Stimulated activated CD4-positive, alpha-beta T cell treated with anti-CD3 and anti-CD28 coated beads, Interleukin-4, amount 100 ng/mL, for 1 hour (primary cell): Measurements from ENCODE around the gene FAM181A.

Source experiments
- DNase-seq: peaks from one replicate; pipeline ENCODE4 v3.0.0-alpha.2; 2020

The FAM181A gene

GRCh38 chr14:93926873-93927799 lies at the start of gene FAM181A:
Gene FAM181A, plus strand, starts transcription at chr14:93927344. Its CDS starts 942 bp downstream, at chr14:93928286.
- DNase-seq: no peak

- DNase-seq: no peak
These were observed 48.9 kb upstream of the FAM181A start for GRCh38 chr14:93878212-93878611.

- DNase-seq: no peak
These were observed 48.3 kb upstream of the FAM181A start for GRCh38 chr14:93878871-93879270.

GRCh38 chr14:93879362-93879983 lies 47.7 kb upstream of the FAM181A start:
- DNase-seq: no peak

- no peak for DNase-seq
These were observed 46.9 kb upstream of the FAM181A start for GRCh38 chr14:93880021-93880820.

- DNase-seq: no peak
These were observed 42.2 kb upstream of the FAM181A start for GRCh38 chr14:93884950-93885349.

- DNase-seq: no peak
These were observed 38.1 kb upstream of the FAM181A start for GRCh38 chr14:93888995-93889394.

GRCh38 chr14:93889739-93890483 lies 37.2 kb upstream of the FAM181A start:
- DNase-seq: no peak

GRCh38 chr14:93891756-93892504 lies 35.2 kb upstream of the FAM181A start:
- DNase-seq: no peak

- no peak for DNase-seq
These were observed 34.7 kb upstream of the FAM181A start for GRCh38 chr14:93892505-93892839.

- peak; percentile 74 for DNase-seq
These were observed 34.1 kb upstream of the FAM181A start for GRCh38 chr14:93892923-93893558.

- no peak for DNase-seq
These were observed 33.4 kb upstream of the FAM181A start for GRCh38 chr14:93893661-93894261.

- DNase-seq: no peak
These were observed 32.0 kb upstream of the FAM181A start for GRCh38 chr14:93895023-93895604.

- DNase-seq: no peak
These were observed 29.7 kb upstream of the FAM181A start for GRCh38 chr14:93897476-93897845.

GRCh38 chr14:93898081-93898611 lies 29.0 kb upstream of the FAM181A start:
- DNase-seq: no peak

- no peak for DNase-seq
These were observed 28.4 kb upstream of the FAM181A start for GRCh38 chr14:93898731-93899130.

GRCh38 chr14:93901813-93902212 lies 25.3 kb upstream of the FAM181A start:
- DNase-seq: no peak

GRCh38 chr14:93902619-93903307 lies 24.4 kb upstream of the FAM181A start:
- no peak for DNase-seq

GRCh38 chr14:93903342-93904184 lies 23.6 kb upstream of the FAM181A start:
- no peak for DNase-seq
